ENCODE data around the gene TRIM63. TPM values are rescaled to one million over a fixed set of nuclear protein-coding genes. Genes with fewer than 3 reads are reported as not detected.

The TRIM63 gene
- total and polyA plus RNA-seq, 2 of the 8 experiments (the other 6 are each of a cell fraction or from before 2014, with no cell fraction given), result not detected

DNA sequence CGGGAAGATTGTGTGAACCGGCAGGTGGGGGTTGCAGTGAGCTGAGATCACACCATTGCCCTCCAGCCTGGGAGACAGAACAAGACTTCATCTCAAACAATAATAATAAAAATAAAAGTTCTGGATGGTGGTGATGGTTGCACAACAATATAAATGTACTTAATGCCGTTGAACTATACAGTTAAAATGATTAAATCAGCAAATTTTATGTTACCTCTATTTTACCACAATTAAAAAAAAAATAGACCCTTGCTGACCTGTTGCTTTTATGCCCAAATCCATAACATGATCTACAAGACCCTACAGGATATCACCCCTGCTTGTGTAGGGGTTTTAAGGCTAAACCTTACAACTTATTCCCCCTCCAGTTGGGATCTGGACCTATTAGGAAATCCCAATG lies 32.4 kb upstream of the TRIM63 start (continued):
- no peak for TF ChIP-seq SRF (IDR thresholded peaks at IDR 0.05; ENCODE audit: low read depth, low read length)

All from H1 (cell line).